NCI-H748 treated with DMSO at 0.1 percent for 48 hours (cell line): ENCODE results near the gene DYNLT2B.
"Not testable (repeated sequence)": the region's sequence is repeated elsewhere in the genome, so short reads cannot be mapped to it uniquely, and the experiment has no call there.

ENCODE experiments used
- DNase-seq: peaks from one replicate; lab custom pipeline; 2025; lab: John Stamatoyannopoulos, UW

Gene DYNLT2B

GRCh38 chr3:196317687-196318467 lies at the start of gene DYNLT2B:
DYNLT2B (minus strand) TSS chr3:196318240; CDS start chr3:196318152, 88 bp downstream.
- peak; percentile 55 for DNase-seq

- DNase-seq: no peak
Measured at GRCh38 chr3:196365736-196366135, 47.7 kb upstream of the DYNLT2B start.

GRCh38 chr3:196360586-196360985 lies 42.5 kb upstream of the DYNLT2B start:
- no peak for DNase-seq

GRCh38 chr3:196358540-196358939 lies 40.5 kb upstream of the DYNLT2B start:
- DNase-seq: not testable (repeated sequence)

- DNase-seq: no peak
Measured at GRCh38 chr3:196357905-196358304, 39.9 kb upstream of the DYNLT2B start.

GRCh38 chr3:196356556-196356955 lies 38.5 kb upstream of the DYNLT2B start:
- DNase-seq: no peak

- no peak for DNase-seq
Measured at GRCh38 chr3:196355668-196356067, 37.6 kb upstream of the DYNLT2B start.

- no peak for DNase-seq
Measured at GRCh38 chr3:196354132-196354531, 36.1 kb upstream of the DYNLT2B start.

GRCh38 chr3:196351541-196351940 lies 33.5 kb upstream of the DYNLT2B start:
- no peak for DNase-seq

GRCh38 chr3:196350067-196350466 lies 32.0 kb upstream of the DYNLT2B start:
- no peak for DNase-seq

GRCh38 chr3:196348698-196349097 lies 30.7 kb upstream of the DYNLT2B start:
- DNase-seq: no peak

- no peak for DNase-seq
Measured at GRCh38 chr3:196344663-196345062, 26.6 kb upstream of the DYNLT2B start.

- not testable (repeated sequence) for DNase-seq
Measured at GRCh38 chr3:196343917-196344316, 25.9 kb upstream of the DYNLT2B start.

- no peak for DNase-seq
Measured at GRCh38 chr3:196341137-196341536, 23.1 kb upstream of the DYNLT2B start.

GRCh38 chr3:196340466-196340865 lies 22.4 kb upstream of the DYNLT2B start:
- DNase-seq: no peak

- no peak for DNase-seq
Measured at GRCh38 chr3:196339493-196340254, 21.6 kb upstream of the DYNLT2B start.

GRCh38 chr3:196339044-196339443 lies 21.0 kb upstream of the DYNLT2B start:
- DNase-seq: no peak

GRCh38 chr3:196336319-196337145 lies 18.5 kb upstream of the DYNLT2B start:
- no peak for DNase-seq

- no peak for DNase-seq
Measured at GRCh38 chr3:196335503-196335948, 17.5 kb upstream of the DYNLT2B start.

- no peak for DNase-seq
Measured at GRCh38 chr3:196334982-196335381, 16.9 kb upstream of the DYNLT2B start.

GRCh38 chr3:196332168-196332567 lies 14.1 kb upstream of the DYNLT2B start:
- DNase-seq: no peak

- DNase-seq: no peak
Measured at GRCh38 chr3:196327405-196327804, 9.4 kb upstream of the DYNLT2B start.
